Ecto neural progenitor cell (in vitro differentiated cells): Measurements from ENCODE around the gene CACNA1E.

ENCODE experiments used
- DNase-seq: peaks from one replicate; pipeline ENCODE4 v3.0.0-alpha.2; 2018; ENCODE audit warnings: low spot score

CACNA1E gene

GRCh38 chr1:181704546-181704945, 221.2 kb downstream of the CACNA1E start:
- peak; percentile 58 for DNase-seq

- DNase-seq = no peak
These were observed 228.5 kb downstream of the CACNA1E start for GRCh38 chr1:181711820-181712219.

GRCh38 chr1:181712711-181713110, 229.4 kb downstream of the CACNA1E start:
- no peak for DNase-seq

GRCh38 chr1:181714428-181714827, 231.1 kb downstream of the CACNA1E start:
- no peak for DNase-seq

GRCh38 chr1:181718034-181718433, 234.7 kb downstream of the CACNA1E start:
- DNase-seq = no peak

- DNase-seq = no peak
These were observed 243.1 kb downstream of the CACNA1E start for GRCh38 chr1:181726320-181727012.

GRCh38 chr1:181730606-181731005, 247.3 kb downstream of the CACNA1E start:
- DNase-seq = no peak

- DNase-seq = no peak
These were observed 249.1 kb downstream of the CACNA1E start for GRCh38 chr1:181732218-181732990.

GRCh38 chr1:181733486-181733885, 250.2 kb downstream of the CACNA1E start:
- DNase-seq = no peak

- no peak for DNase-seq
These were observed 253.7 kb downstream of the CACNA1E start for GRCh38 chr1:181737056-181737455.

GRCh38 chr1:181739214-181739613, 255.9 kb downstream of the CACNA1E start:
- DNase-seq = no peak

GRCh38 chr1:181742426-181742825, 259.1 kb downstream of the CACNA1E start:
- DNase-seq = no peak

- no peak for DNase-seq
These were observed 260.6 kb downstream of the CACNA1E start for GRCh38 chr1:181743878-181744312.

- DNase-seq = no peak
These were observed 262.9 kb downstream of the CACNA1E start for GRCh38 chr1:181746224-181746623.

- DNase-seq = no peak
These were observed 264.7 kb downstream of the CACNA1E start for GRCh38 chr1:181748013-181748412.

- no peak for DNase-seq
These were observed 270.8 kb downstream of the CACNA1E start for GRCh38 chr1:181754103-181754502.

GRCh38 chr1:181759481-181759880, 276.2 kb downstream of the CACNA1E start:
- no peak for DNase-seq

- DNase-seq = no peak
These were observed 280.4 kb downstream of the CACNA1E start for GRCh38 chr1:181763736-181764135.

- DNase-seq = no peak
These were observed 282.2 kb downstream of the CACNA1E start for GRCh38 chr1:181765451-181766026.

- no peak for DNase-seq
These were observed 283.8 kb downstream of the CACNA1E start for GRCh38 chr1:181767001-181767708.

- DNase-seq = no peak
These were observed 285.1 kb downstream of the CACNA1E start for GRCh38 chr1:181768211-181768929.

- no peak for DNase-seq
These were observed 285.6 kb downstream of the CACNA1E start for GRCh38 chr1:181768930-181769280.
